A673 (cell line): ENCODE measurements around the gene OR10A5. TPM values are rescaled to one million over a fixed set of nuclear protein-coding genes. Genes with fewer than 3 reads are reported as not detected.

ENCODE experiments used
- BruUV-seq: library from RNA; stranded (reverse); fragments of 400-500 nt; replicated peaks from 2 replicates; lab custom pipeline; 2021; lab: Mats Ljungman, UMichigan
- CTCF ChIA-PET: fragments of 300-600 bp; sonication (Branson Sonifier 250); formaldehyde crosslinking; loops from one replicate; lab custom pipeline; 2022; ENCODE audit warnings: antibody characterized with exemption; lab: Charles Lee
- POLR2A ChIA-PET: fragments of 300-600 bp; sonication (Branson Sonifier 250); formaldehyde crosslinking; loops from one replicate; lab custom pipeline; 2022; ENCODE audit warnings: antibody characterized with exemption; ENCODE audit not compliant: low non-redundant PET; lab: Charles Lee
- DNase-seq: peaks from one replicate; pipeline ENCODE4 v3.0.0-alpha.2; 2015; ENCODE audit warnings: low spot score
- H3K27ac ChIP-seq: fragments of 200-600 bp; sonication (generic); 2 replicates; pipeline ENCODE4 v1.5.1; 2016; ENCODE audit warnings: mixed run types, low read depth, mild to moderate bottlenecking, mixed read lengths, antibody characterized with exemption, low read length; ENCODE audit not compliant: poor library complexity, severe bottlenecking
- H3K27me3 ChIP-seq: fragments of 200-600 bp; sonication (generic); replicated peaks from 2 replicates; pipeline ENCODE4 v1.6.1; 2017; ENCODE audit warnings: mixed run types, low read depth, mild to moderate bottlenecking, mixed read lengths, antibody characterized with exemption, low read length; ENCODE audit not compliant: insufficient read depth, poor library complexity
- H3K36me3 ChIP-seq: fragments of 200-600 bp; sonication (generic); 2 replicates; pipeline ENCODE4 v1.6.1; 2016; ENCODE audit warnings: mixed run types, mild to moderate bottlenecking, mixed read lengths, antibody characterized with exemption, low read length; ENCODE audit not compliant: insufficient read depth, poor library complexity, severe bottlenecking
- H3K4me1 ChIP-seq: fragments of 200-600 bp; sonication (generic); 2 replicates; pipeline ENCODE4 v1.6.1; 2017; ENCODE audit warnings: mixed run types, mild to moderate bottlenecking, mixed read lengths, antibody characterized with exemption, low read length; ENCODE audit not compliant: insufficient read depth, poor library complexity, severe bottlenecking
- H3K4me3 ChIP-seq: fragments of 200-600 bp; sonication (generic); 2 replicates; pipeline ENCODE4 v1.5.1; 2016; ENCODE audit warnings: low read depth, mixed run types, mild to moderate bottlenecking, mixed read lengths, low read length; ENCODE audit not compliant: poor library complexity, severe bottlenecking
- H3K9me3 ChIP-seq: fragments of 200-600 bp; sonication (generic); 2 replicates; pipeline ENCODE4 v1.6.1; 2016; ENCODE audit warnings: mixed run types, low read depth, mild to moderate bottlenecking, mixed read lengths, antibody characterized with exemption, low read length; ENCODE audit not compliant: poor library complexity, severe bottlenecking
- EZH2 ChIP-seq: fragments of 200-600 bp; sonication (generic); IDR thresholded peaks from 2 replicates; pipeline ENCODE4 v1.6.1; 2017; ENCODE audit warnings: borderline replicate concordance, low read depth, mild to moderate bottlenecking, mixed read lengths, antibody characterized with exemption, low read length; ENCODE audit not compliant: poor library complexity, severe bottlenecking
- intact Hi-C: fragments of 100-400 bp; cut with micrococcal nuclease; formaldehyde crosslinking; loops from one replicate; pipeline ENCODE4 v1.10.0; 2022; ENCODE audit not compliant: unreplicated experiment
- total RNA-seq: library from RNA; stranded (reverse); gene quantifications from 2 replicates; pipeline ENCODE4 v1.2.3, GENCODE V29; 2021
- TF ChIP-seq, protein P1 (sequence below): fragments of 300-800, 200-600 bp; sonication (generic); conservative IDR thresholded peaks from 2 replicates; pipeline ENCODE4 v1.5.1; 2017; ENCODE audit warnings: low read depth, mild to moderate bottlenecking, antibody characterized with exemption, low read length, moderate library complexity, mixed read lengths

Gene OR10A5
- total RNA-seq, 1 experiment from 2014 or later, result not detected

DNA sequence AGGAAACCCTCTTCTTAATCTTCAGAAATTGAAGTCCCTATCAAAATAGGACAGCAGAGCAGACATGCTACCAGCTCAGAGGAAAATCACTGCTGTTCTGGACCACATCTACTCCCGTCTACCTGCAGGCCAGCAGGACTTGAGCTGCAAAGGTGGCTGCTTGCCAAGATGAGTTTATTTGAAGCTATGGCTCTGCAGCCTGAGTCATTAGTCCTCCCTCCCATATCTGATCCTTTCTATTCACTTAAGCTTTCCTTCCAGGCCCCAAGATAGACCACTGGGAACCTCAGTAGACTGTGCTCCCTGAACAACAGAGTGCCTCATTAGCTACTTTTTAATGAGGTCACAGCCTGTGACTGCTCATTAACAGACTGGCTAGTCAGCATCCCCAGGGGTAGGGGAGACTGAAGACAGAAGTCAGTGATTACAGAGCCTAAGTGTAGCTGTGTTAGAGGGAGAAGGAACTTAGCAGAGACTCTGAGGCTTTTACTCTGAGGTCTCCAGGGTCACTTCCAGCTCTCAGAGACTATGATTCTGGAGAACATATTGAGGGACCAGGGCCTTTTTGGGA is 10.6 kb downstream of the OR10A5 start:
- intact Hi-C loops, result no loop called here
- no peaks in the 10 kb centered on the region for H3K9me3 ChIP-seq
- no peaks in the 10 kb centered on the region for H3K27me3 ChIP-seq
- no peak overlapping the region for H3K4me3 ChIP-seq
- TF ChIP-seq, protein P1, sequence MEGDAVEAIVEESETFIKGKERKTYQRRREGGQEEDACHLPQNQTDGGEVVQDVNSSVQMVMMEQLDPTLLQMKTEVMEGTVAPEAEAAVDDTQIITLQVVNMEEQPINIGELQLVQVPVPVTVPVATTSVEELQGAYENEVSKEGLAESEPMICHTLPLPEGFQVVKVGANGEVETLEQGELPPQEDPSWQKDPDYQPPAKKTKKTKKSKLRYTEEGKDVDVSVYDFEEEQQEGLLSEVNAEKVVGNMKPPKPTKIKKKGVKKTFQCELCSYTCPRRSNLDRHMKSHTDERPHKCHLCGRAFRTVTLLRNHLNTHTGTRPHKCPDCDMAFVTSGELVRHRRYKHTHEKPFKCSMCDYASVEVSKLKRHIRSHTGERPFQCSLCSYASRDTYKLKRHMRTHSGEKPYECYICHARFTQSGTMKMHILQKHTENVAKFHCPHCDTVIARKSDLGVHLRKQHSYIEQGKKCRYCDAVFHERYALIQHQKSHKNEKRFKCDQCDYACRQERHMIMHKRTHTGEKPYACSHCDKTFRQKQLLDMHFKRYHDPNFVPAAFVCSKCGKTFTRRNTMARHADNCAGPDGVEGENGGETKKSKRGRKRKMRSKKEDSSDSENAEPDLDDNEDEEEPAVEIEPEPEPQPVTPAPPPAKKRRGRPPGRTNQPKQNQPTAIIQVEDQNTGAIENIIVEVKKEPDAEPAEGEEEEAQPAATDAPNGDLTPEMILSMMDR, result no peak
- no peaks in the 10 kb centered on the region for H3K36me3 ChIP-seq
- no peak overlapping the region for H3K27ac ChIP-seq
- BruUV-seq, result no TSS peak
- ChIA-PET CTCF (no interaction called here), POLR2A (no interaction called here)
- DNase-seq, result no peak
- no peaks in the 10 kb centered on the region for H3K4me1 ChIP-seq

DNA sequence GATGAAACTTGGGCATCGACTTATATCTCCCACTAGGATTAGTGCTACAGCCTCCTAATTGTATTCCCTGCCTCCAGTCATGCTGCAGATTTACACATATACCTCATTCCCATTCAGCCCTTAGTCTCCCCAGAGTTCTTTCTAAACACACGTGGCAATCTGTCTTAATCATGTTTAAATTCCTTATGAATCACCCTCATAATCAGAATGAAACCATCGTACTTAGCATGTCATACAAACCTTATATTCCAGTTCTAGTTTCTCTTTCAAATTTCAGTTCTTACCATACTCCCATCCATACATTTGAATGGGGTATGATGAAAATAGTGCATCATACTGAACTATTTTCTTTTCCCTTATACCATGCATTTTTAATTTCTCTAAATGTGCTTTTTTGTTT is 11.4 kb downstream of the OR10A5 start:
- Histone ChIP-seq H3K27ac (no peak overlapping the region), H3K36me3 (no peaks in the 10 kb centered on the region), H3K9me3 (no peaks in the 10 kb centered on the region), H3K27me3 (no peaks in the 10 kb centered on the region), H3K4me3 (no peak overlapping the region), H3K4me1 (no peaks in the 10 kb centered on the region)
- no peak for DNase-seq
- ChIA-PET CTCF (no interaction called here), POLR2A (no interaction called here)
- intact Hi-C loops, result no loop called here
- BruUV-seq, result no TSS peak
- TF ChIP-seq EZH2, result no peak
- TF ChIP-seq, protein P1, result no peak

DNA sequence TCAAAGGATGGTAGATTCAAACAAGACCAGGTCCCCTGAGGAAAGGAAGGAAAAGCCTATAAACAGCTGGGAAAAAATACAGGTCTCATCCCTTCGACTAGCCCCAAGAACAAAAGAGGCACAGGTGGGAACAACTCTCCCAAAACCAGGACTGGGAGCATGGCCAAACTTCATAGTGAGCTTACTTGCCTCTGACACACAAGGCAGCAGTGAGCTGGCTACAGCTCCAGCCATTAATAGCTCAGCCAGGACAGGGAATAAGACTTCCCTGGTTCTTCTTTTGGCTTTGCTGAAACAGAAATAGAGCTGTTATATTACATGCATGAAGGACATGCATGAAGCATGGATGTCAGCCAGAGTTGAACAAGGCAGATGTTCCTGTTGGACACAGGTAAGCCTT is 17.5 kb downstream of the OR10A5 start, which contains the start of gene OR10A2:
Gene OR10A2 (plus strand): TSS at position 97 of the 400 bp plus-strand sequence. CDS start 6,698 bp downstream, outside the sequence.
- POLR2A ChIA-PET, result no interaction called here
- CTCF ChIA-PET, result no interaction called here

More for the DNA sequence above, 17.5 kb downstream of the OR10A5 start, which contains the start of gene OR10A2:
- intact Hi-C loops, result no loop called here
- no TSS peak for BruUV-seq
- TF ChIP-seq EZH2, result no peak
- TF ChIP-seq, protein P1, result no peak
- Histone ChIP-seq H3K4me1 (no peaks in the 10 kb centered on the region), H3K36me3 (no peaks in the 10 kb centered on the region), H3K27me3 (no peaks in the 10 kb centered on the region), H3K9me3 (no peaks in the 10 kb centered on the region), H3K4me3 (no peak within 1 kb of the TSS), H3K27ac (no peak within 1 kb of the TSS)
- no peak for DNase-seq
